DMS153 treated with DMSO at 0.1 percent for 48 hours (cell line): ENCODE results near the gene AS3MT.
"Not testable (repeated sequence)": the region's sequence is repeated elsewhere in the genome, so short reads cannot be mapped to it uniquely, and the experiment has no call there.

ENCODE experiments used
- DNase-seq: peaks from one replicate; lab custom pipeline; 2025; ENCODE audit not compliant: unreplicated experiment; lab: John Stamatoyannopoulos, UW

Gene AS3MT

DNA sequence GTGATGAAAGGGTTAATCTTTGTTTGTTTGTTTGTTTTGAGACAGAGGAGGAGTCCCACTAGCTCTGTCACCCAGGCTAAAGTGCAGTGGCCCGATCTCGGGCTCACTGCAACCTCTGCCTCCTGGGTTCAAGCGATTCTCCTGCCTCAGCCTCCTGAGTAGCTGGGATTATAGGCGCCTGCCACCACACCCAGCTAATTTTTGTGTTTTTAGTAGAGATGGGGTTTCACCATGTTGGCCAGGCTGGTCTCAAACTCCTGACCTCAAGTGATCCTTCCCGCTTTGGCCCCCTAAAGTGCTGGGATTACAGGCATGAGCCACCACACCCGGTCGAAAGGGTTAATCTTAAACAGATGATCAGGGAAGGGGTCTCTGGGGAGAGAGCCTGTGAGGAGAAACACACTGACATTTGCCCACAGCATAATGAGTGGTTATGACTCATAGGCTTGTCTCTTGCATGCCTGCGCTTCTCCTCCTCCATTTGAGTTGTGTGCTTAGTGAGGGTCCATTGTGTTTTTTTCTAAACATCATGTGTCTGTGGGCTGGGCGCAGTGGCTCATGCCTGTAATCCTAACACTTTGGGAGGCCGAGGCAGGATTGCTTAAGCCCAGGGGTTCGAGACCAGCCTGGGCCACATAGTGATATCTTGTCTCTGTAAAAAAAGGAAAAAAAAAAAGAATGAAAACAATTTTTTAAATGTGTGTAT, 13.4 kb upstream of the AS3MT start:
- DNase-seq, result not testable (repeated sequence)

DNA sequence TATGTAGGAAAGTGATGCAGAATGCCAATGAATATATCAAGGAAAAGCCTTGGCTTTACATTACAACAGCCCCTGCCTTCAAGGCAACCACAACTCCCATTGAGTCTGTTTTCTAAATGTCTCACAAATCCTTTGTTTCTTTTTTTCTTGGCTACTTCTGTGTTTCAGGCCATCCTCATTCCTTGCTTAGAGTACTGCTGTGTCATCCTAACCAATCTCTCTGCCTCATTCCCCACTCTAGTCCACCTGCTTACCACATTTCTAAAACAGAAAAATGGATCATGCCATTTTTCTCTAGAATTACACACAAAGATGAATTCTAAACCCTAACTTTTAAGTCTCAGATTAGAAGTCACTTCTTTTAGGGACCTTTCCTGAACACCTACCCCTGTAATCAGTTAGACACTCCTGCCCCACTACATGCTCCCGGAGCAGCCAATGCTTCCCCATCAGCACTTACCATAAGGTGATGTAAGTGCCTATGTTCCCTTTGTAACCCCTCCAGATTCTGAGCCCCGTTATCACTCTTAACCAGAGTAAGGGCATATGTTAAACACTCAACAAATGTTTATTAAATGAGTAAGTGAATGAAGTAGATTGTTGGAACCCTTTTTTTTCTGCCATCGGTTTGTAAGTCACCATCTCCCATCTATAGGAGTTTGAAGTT, 12.4 kb upstream of the AS3MT start:
- DNase-seq, result no peak

DNA sequence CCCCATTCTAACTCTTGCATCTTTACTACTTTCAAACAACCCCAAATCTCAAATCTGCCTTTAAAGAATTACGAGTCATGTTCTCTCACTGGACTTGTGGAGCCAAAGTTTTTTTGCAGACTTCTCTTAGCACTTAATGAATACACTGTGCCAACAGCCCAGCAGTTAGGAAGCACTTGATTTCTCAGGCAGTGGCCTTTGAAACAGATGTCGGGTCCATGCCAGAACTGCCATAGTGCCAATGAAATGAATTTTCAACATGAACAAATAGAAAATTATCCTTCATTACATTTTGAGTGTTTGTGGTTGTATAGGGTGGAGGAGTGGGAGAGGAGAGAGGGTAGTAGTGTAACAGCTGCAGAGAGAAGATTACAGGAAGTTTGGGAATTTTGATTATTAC, 9.4 kb upstream of the AS3MT start:
- DNase-seq, result no peak

GRCh38 chr10:102863660-102864059, 5.6 kb upstream of the AS3MT start:
- no peak for DNase-seq

DNA sequence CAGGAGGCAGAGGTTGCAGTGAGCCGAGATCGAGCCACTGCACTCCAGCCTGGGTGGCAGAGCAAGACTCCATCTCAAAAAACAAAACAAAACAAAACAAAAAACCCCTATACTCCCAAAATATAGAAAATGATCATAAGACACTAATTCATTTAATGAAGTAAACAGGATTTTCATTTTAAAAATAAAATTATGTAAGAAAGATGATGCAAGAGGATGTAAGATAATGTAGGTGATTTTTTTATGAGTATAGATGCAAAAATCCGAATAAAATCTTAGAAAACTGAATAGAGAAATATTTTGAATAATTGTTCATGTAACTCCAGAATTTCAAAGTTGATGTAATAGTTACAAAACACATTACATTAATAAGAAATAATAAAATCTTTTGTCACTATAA, 3.6 kb upstream of the AS3MT start:
- no peak for DNase-seq

- DNase-seq, result no peak
Measured at GRCh38 chr10:102868911-102869257, 386 bp upstream of the AS3MT start.

DNA sequence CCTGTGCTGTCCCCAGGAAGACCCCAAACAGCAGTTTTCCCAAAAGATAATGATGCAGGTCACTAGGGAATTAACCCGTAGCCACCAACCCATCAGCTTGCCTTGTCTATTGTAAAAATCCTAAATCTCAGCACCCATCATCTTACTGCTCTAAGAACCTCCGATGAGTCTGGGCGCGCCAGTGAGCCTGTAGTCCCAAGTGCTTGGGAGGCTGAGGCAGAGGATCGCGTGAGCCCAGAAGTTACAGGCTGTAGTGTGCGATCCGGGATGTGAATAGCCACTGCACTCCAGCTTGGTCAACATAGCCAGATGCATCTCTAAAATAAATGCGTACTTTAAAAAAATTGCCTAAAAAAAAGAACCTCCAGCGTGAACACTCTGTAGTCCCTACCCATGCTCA, 951 bp downstream of the AS3MT start:
- DNase-seq, result no peak

DNA sequence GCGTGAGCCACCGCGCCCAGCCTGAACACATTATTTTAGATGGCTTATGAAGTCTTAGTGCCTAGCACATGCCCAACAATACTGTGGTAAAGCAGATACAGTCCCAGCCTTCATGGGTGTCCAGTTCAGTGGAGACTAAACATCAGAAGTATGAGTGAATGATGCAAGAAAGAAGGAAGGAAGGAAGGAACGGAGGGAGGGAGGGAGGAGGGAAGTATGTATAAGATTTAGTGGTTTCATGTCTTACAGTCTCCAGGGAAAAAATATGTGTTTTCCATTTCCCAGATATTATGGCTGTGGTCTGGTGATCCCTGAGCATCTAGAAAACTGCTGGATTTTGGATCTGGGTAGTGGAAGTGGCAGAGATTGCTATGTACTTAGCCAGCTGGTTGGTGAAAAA, 2.9 kb downstream of the AS3MT start:
- no peak for DNase-seq

DNA sequence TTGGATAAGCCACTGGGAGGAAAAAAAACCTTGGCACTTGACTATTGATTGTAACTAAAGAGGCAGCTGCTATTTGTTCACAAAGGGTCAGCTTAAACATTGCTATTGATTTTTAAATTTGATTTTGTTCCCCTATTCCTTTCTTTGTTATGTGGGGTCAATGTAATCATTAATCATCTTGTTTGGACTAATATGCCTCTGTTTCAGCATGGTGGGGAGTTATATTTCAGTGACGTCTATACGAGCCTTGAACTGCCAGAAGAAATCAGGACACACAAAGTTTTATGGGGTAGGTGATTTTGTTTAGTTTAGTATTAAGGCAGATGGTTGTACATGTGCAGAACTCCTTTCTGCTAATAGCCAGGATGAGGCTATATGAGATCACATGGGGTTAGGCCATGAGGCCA, 7.5 kb downstream of the AS3MT start:
- no peak for DNase-seq

- no peak for DNase-seq
Measured at GRCh38 chr10:102878629-102879028, 9.4 kb downstream of the AS3MT start.

GRCh38 chr10:102880256-102880655, 11.0 kb downstream of the AS3MT start:
- DNase-seq, result no peak

GRCh38 chr10:102888048-102888447, 18.8 kb downstream of the AS3MT start:
- no peak for DNase-seq

- no peak for DNase-seq
Measured at GRCh38 chr10:102894466-102895213, 25.4 kb downstream of the AS3MT start.

DNA sequence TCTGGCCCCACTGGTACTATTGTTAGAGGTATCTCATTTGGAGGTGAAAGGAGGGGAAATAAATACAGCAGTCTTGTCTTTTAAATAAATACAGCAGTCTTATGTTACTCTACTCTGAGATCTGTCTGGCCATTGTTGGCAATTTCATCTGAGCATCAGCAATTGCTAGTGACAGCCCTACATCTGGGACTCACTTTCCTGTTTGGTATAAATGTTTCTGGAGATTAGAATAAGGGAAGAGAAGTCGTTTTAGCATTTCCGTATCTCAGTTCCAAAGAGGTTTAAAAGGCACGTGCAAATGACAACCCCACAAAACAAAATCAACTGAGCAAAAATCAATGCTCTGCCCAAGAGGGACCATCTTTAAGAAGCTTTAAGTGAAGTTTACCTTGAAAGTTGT, 30.7 kb downstream of the AS3MT start:
- DNase-seq, result no peak

- no peak for DNase-seq
Measured at GRCh38 chr10:102904346-102904745, 35.1 kb downstream of the AS3MT start.

- DNase-seq, result no peak
Measured at GRCh38 chr10:102906507-102906906, 37.2 kb downstream of the AS3MT start.

- no peak for DNase-seq
Measured at GRCh38 chr10:102914781-102915180, 45.5 kb downstream of the AS3MT start.

DNA sequence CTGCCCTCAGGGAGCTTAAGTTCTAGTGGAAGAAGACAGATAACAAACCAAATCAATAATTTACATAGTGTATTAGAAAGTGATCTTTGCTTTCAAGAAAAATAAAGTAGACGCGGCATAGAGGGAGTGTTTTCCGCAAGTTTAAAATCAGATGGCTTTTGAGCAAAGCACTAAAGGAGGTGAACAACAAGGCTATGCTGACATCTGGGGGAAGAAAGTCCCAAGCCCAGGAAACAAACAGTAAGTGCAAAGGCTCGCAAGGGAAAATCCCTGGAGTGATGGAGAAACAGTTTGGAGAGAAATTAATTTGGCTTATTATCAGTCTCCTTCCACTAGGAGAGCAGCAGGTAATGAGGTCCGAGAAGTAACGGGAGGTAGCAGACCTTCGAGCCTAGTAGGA, 46.9 kb downstream of the AS3MT start:
- DNase-seq, result no peak

- peak; percentile 60 for DNase-seq
Measured at GRCh38 chr10:102917314-102917961, 48.2 kb downstream of the AS3MT start.

DNA sequence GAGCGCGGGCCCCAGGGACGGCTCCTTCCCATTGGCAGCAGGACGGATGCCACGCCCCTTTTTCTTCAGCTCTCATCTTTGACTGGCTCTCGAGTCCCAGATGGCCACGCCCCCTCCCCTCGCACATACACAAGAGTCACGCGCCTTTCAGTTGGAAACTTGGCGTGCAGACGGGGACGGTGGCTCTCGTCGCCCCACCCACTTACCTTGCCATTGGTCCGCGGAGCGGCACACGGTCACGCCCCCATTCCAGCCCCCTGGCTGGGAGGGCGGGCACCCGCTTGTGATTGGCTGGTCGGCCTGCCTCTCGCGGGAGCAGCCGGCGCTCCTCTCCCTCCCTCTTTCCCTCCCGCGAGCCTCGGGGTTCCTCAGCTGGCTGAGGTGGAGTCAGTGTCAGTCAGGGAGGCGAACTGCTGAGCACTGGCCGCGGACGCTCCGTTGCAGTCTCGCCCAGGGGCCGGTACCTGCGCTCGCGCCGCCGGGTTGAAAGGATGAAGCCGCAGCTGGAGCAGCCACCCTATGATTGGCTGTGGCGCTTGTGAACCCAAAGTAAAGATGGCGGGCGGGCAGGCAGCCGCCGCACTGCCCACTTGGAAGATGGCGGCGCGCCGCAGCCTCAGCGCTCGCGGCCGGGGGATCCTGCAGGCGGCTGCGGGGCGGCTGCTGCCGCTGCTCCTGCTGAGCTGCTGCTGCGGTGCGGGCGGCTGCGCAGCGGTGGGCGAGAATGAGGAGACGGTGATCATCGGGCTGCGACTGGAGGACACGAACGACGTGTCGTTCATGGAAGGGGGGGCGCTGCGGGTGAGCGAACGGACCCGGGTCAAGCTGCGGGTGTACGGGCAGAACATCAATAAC, 48.9 kb downstream of the AS3MT start, which contains the start of gene CNNM2:
Gene CNNM2, plus strand, starts transcription at position 333 of the 855 bp plus-strand sequence. Its CDS starts 187 bp downstream, at position 520.
- peak; percentile 99 for DNase-seq

DNA sequence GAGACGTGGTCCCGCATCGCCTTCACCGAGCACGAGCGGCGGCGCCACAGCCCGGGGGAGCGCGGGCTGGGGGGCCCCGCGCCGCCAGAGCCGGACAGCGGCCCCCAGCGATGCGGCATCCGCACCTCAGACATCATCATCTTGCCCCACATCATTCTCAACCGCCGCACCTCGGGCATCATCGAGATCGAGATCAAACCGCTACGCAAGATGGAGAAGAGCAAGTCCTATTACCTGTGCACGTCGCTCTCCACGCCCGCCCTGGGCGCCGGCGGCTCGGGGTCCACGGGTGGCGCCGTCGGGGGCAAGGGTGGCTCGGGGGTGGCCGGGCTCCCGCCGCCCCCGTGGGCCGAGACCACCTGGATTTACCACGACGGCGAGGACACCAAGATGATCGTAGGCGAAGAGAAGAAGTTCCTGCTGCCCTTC, 49.6 kb downstream of the AS3MT start:
- DNase-seq, result no peak
